ACHN (cell line): ENCODE results near the gene LSM14B.
"Not testable (repeated sequence)": the region's sequence is repeated elsewhere in the genome, so short reads cannot be mapped to it uniquely, and the experiment has no call there.

ENCODE experiments used
- DNase-seq: peaks from one replicate; pipeline ENCODE4 v3.0.0-alpha.2; 2015
- in situ Hi-C: cut with HindIII; loops from 2 replicates; pipeline ENCODE4 v1.10.0; 2017; ENCODE audit warnings: low sequenced_read_pairs, low pct_ligation_motif_present, low pct_unique_long_range_greater_than_20kb

Gene LSM14B

GRCh38 chr20:62141397-62142251, 19.3 kb downstream of the LSM14B start:
- peak; percentile 19 for DNase-seq
- in situ Hi-C loops = no loop called here

GRCh38 chr20:62142252-62143080, 20.2 kb downstream of the LSM14B start:
- DNase-seq = peak; percentile 22
- in situ Hi-C loops = no loop called here

GRCh38 chr20:62143081-62143956, 21.0 kb downstream of the LSM14B start, which contains the start of the genes PSMA7 and SS18L1:
Gene PSMA7, minus strand, starts transcription at chr20:62143394. Its CDS starts 91 bp downstream, at chr20:62143303.
Gene SS18L1, plus strand, starts transcription at chr20:62143769. Its CDS starts 52 bp downstream, at chr20:62143821.
- DNase-seq = peak; percentile 77
- in situ Hi-C loops = no loop called here

GRCh38 chr20:62143957-62144825, 21.9 kb downstream of the LSM14B start:
- peak; percentile 59 for DNase-seq
- in situ Hi-C loops = no loop called here

GRCh38 chr20:62145688-62146018, 23.4 kb downstream of the LSM14B start:
- no peak for DNase-seq
- in situ Hi-C loops = no loop called here

- DNase-seq = no peak
- in situ Hi-C loops = no loop called here
Measured at GRCh38 chr20:62146019-62146755, 23.9 kb downstream of the LSM14B start.

GRCh38 chr20:62147125-62147524, 24.9 kb downstream of the LSM14B start:
- in situ Hi-C loops = no loop called here
- DNase-seq = no peak

GRCh38 chr20:62147528-62147927, 25.3 kb downstream of the LSM14B start:
- in situ Hi-C loops = no loop called here

GRCh38 chr20:62148383-62148782, 26.1 kb downstream of the LSM14B start:
- in situ Hi-C loops = not testable (repeated sequence)

More at GRCh38 chr20:62147528-62147927, 25.3 kb downstream of the LSM14B start:
- DNase-seq = no peak

GRCh38 chr20:62148908-62149314, 26.6 kb downstream of the LSM14B start:
- in situ Hi-C loops = no loop called here
- DNase-seq = no peak

More at GRCh38 chr20:62148383-62148782, 26.1 kb downstream of the LSM14B start:
- DNase-seq = not testable (repeated sequence)

- no peak for DNase-seq
- in situ Hi-C loops = no loop called here
Measured at GRCh38 chr20:62149532-62150309, 27.4 kb downstream of the LSM14B start.

- no peak for DNase-seq
- in situ Hi-C loops = no loop called here
Measured at GRCh38 chr20:62150310-62150575, 28.0 kb downstream of the LSM14B start.

GRCh38 chr20:62151225-62151624, 28.9 kb downstream of the LSM14B start:
- DNase-seq = no peak
- in situ Hi-C loops = no loop called here

- in situ Hi-C loops = no loop called here
- no peak for DNase-seq
Measured at GRCh38 chr20:62151835-62152364, 29.6 kb downstream of the LSM14B start.

GRCh38 chr20:62155428-62156253, 33.4 kb downstream of the LSM14B start:
- in situ Hi-C loops = no loop called here
- DNase-seq = peak; percentile 21

- no peak for DNase-seq
- in situ Hi-C loops = no loop called here
Measured at GRCh38 chr20:62156254-62156556, 33.9 kb downstream of the LSM14B start.
